Pulmonary artery endothelial cell (primary cell): ENCODE results near the gene SHTN1. TPM values are rescaled to one million over a fixed set of nuclear protein-coding genes. Genes with fewer than 3 reads are reported as not detected.

Source experiments
- DNase-seq: peaks from one replicate; pipeline ENCODE4 v3.0.0-alpha.2; 2011; ENCODE audit warnings: low read depth, low spot score
- total RNA-seq: library from RNA; depleted of rRNA; stranded (reverse); fragments of >200 nt; gene quantifications from 2 replicates; pipeline ENCODE4 v1.2.3, GENCODE V29; 2014

Gene SHTN1
- total RNA-seq, 1 donor from 2014 or later = 3.2 TPM

DNA sequence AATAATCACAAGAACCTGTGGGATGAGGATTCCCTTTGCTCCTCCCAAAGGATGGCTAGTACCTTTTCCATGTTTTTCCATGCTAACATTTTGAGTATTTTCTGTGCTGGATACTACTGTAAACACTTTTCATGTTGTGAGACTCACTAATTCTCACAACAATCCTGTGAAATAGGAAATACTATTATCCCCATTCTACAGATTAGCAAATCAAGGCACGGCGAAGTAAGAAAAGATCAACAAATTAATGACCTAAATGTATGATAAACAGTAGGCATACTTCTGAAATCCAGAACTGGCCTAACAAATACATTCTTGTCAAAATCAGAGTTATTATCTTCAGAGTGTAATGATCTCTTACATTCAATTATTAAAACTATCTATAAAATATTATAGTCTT is 86.4 kb downstream of the SHTN1 start:
- no peak for DNase-seq

DNA sequence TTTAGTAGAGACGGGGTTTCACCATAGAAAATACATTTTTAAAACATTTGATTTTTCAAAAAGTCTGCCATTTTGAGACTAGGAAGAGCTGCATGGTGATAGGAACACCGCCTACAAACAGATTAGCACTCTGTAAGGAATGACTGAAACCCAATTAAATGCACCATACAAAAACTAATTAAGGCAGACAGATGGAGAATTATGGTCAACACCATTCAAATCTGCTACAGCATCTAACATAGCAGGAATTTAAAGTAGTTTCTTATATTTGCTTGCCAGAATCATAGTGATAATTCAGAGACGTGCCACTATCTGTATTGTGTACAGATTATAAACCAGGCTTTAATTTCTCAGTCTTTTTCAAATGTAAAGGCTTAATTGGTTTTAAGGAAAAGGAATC is 87.5 kb downstream of the SHTN1 start:
- no peak for DNase-seq

DNA sequence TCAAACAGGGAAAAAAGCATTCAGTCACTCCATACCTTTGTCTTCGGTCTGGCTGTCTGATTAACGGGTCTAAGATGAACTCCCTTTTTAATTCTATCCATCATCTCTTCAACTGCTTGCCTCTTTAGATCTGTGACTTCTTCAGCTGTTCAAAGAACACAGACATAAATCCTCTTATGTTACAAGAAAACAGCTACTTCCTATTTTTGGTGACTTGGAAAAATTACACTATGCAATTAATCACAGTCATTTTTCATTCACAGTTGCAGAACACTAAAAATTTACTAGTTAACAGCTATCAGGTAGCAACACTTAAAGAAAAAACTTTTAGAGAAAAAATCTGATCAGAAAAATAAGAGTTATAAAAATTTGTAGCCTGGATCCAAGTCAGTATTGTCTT is 89.6 kb downstream of the SHTN1 start:
- DNase-seq = no peak

DNA sequence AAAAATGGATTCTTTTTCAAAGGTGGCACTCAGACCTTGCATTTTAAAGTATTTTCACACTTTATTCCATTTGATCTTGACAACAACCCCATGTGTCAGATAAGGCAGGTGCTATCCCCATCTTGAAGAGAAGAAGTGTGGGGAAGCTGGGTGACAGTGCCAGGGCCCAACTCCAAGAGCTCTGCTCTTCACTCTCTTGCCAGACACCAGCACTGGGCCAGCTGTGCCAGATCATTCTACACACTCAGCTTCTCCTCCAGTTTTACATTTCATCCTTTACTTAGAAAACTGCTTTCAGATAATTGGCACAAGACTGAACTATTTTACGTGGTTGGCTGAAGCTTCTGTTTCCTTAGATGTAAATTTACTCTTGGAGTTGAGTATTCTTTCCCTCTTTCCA is 91.3 kb downstream of the SHTN1 start:
- no peak for DNase-seq

DNA sequence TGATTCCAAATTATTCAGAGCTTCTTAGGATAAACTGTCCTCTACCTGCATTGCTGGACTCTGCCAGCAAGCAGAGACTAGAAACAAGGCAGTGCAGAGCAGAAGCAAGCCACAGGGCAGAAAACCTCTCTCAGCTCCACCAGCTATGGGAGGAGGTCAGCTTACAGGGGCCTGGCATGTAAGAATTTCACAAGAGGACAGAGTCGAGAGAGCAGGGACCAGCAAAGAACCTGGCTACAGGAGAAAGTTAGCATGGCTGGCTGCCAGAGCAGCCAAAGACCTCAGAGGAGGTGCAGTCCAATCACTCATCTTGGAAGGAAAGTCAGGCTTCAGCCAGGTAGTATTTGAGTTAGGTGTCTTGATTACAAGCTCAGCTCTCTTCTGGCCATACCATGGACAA is 92.8 kb downstream of the SHTN1 start:
- no peak for DNase-seq

DNA sequence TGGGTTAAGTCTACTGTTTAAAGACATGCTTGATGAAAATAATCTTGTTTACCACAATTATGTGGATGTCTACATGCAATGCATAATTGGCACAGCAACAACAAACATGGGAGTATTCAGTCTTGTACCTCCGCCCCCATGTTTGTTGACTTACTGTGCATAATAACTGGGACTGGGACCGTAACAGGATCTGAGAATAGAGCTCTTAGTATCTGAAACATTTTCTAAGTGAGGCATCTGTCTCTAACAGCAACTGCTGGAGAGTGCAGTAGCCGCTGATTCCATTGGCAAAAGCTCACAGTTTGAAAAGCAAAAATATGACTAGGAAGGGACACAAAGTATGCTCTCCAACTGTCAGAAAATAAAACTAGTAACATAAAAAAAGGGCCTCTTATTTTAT is 94.1 kb downstream of the SHTN1 start:
- DNase-seq = no peak

DNA sequence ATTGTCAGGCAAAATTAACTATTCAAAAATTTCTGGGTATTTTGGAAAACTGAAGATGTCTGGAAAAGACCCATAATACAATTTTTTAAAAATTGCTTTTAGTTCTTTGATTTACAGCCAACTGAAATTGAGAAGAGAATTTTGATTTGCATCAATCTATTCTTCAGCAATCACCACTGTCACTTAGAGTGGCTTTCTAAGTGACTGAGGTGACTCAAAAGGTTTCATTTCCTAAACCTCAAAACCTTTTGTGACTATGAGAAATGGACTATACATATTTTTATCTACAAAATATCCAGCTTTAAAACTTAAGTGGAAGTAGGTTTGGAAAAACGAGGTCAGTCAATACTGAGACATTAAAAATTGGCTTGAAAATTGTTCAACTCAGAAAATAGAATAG is 95.7 kb downstream of the SHTN1 start:
- DNase-seq = no peak

DNA sequence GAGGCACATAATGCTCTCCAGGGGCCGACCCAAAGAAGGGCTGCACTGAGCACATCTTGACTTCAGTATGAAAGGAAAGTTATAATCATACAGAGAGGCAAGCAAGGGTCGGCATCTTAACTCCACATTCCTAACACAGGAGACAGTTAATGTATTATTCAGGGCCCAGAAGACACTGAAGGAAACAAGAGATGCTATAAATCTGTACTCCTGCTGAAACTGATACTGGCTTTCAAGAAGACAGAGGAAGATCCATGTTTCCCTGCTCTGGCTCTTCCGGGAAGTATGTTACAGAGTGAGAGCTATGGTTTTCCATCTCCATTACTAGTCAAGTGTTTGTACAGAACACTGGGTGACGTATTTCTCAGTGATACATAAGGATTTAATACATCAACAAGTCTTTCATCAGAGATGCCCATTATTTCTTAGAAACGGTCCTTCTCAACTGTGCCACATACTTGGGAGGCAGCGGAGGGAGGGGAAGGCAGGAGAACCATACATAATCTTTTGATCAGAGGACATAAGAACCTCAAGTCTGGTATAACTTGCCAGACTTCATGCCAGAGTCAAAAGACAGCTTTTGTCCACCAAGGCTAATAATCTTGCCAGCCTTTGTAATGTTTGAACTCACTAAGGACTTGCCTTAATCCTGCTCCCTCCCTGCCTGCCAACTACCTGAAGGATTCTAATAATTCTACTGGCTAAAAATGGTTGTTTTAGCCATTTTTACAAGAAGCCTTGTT is 97.6 kb downstream of the SHTN1 start:
- DNase-seq = no peak

DNA sequence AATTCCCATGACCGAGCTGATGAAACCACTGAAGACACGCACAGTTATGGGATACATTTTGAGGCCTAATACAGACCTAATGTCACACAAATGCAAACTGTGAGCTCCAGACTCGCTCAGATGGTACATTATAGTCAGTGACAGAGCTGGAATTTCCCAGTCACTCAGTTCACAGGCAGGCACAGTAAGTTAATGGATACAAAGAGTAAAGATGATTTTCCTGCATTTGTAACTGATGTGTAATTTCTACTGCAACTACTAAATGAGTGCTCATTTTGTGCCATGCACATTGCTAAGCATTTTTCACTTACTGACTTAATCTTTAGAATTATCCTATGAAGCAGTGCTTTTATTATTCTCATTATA is 99.2 kb downstream of the SHTN1 start:
- DNase-seq = no peak

DNA sequence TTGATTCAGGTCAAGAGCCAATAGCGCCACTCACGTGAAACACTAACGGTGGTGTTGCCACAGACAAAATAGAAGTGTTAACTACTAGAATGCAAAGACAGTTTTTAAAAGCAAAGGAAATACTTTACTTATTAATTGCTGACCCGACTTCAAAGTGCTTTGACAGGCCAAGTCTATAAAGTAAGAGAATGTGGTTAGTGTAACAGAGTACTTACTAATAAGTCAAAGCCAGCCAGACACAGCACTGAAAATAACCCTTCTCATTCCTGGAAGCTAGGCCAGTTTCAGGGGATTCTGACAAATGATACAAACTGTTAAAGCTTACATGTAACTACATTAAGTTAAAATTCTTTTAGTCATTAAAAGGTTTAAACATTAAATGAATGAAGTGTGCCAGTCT is 105.4 kb downstream of the SHTN1 start:
- no peak for DNase-seq

DNA sequence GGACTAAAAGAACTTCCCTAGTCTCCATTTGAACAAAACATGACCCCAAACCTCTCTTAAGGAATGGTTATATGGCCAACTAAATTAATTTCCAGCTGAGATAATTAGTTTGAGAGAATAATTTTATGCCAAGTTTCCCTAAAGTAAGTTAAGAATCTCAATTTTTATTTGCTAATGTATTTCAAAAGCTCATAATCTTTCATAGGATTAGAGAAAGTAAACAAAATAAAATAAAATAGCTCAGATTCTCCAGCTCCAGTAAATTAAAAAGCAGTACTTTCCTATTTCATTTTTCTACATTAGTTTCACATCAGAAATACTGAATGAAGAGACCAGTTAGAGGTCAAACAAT is 111.3 kb downstream of the SHTN1 start:
- no peak for DNase-seq

DNA sequence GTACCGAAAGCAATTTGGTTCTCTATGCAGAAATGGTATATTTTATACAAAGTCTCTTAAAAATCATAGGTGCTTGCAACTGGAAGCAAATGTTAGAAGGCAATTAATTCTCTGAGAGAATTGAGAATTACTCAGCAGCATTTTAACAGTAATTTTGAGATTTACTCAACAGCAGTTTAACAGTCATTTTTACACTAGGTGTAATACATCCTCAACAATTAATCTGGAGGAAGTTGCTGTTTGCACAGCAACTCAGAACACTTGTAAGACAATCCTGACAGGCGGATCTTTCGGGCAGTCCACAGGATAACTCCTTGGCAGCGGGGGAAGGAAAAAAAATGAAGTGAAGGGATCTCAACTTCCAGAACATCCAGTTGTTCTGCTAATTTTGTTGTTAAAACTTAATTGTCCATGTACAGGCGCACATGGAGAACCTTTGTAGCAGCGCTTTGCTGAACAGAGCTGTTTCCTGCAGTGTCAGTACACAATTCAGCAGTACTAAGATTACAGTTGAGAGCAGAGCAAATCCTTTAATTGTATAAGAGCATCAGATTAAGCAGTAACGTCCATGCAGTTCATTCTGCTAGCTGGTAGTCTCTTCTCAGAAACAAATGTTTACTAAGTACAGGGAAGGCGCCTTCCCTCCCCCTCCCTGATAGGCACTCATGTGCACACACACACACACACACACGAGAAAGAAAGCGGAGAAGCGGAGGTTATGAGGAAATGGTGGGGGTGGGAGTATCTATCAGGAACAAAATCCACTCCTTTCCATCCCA is 111.9 kb downstream of the SHTN1 start:
- no peak for DNase-seq

DNA sequence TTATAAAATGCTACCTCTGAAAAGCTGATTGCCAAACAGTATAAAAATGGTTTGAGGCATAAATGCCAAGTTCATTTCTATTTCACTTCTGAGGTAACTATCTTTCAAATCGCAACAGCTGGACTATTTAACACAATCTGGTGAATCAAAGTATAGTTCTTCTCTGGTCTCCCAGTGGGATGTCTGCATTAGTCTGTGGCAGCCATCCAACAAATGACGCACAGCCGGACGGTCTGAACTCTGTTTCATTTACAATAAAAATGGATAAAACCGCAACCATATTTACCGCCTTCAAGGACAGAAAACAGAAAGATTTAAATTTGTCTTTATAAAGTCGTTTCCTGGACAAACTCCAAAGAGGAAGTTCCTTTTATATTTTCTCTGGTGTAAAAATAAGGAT is 113.8 kb downstream of the SHTN1 start:
- peak; percentile 33 for DNase-seq

DNA sequence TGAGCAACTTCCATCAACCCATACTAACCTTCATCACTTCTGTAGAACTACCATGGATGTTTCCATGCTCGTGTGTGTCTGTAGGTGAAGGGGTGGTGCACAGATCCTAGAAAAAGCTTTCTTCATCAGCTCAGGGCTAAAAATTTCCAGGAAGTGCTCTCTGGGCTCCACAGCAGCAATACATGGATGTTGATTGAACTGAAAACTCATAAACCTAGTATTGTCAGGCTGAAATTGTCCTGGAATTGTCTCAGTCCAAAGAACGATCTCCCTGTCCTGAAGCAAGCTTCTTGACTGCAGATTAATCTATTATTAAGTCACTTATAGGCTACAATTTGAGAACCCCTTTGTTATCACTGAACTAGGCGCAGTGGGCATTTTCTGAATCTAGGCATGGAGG is 115.9 kb downstream of the SHTN1 start:
- DNase-seq = no peak

DNA sequence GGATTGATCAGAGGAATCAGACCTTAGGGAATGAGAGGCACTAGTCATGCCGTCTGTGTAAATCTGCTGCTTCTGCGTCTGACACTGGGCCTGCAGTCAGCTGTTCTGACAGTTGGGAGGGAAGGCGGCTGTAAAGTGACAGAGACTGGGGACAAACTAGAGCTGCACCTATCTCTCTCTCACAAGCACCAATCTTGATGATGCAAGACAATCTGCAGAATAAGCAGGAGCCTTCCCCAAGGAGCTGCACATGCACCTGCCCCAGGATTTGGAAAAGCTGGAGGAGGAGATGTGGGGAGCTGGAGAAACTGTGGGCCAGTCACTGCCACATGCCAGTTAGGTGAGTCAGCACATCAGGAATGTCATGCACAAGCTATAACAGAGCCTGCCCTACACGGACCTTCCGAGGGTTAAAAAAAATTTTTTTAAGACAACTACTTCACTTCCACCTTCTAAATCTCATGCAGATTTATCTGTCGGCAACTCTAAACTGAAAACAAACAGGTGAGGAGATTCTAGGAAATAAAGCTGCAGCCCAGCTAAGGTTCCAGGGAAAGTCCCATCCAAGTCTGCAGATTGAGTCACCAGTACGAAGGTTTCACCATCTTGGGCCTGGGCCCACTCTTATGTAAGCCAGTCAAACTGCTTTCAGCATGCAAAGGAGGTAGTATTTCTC is 116.5 kb downstream of the SHTN1 start:
- DNase-seq = peak; percentile 22

DNA sequence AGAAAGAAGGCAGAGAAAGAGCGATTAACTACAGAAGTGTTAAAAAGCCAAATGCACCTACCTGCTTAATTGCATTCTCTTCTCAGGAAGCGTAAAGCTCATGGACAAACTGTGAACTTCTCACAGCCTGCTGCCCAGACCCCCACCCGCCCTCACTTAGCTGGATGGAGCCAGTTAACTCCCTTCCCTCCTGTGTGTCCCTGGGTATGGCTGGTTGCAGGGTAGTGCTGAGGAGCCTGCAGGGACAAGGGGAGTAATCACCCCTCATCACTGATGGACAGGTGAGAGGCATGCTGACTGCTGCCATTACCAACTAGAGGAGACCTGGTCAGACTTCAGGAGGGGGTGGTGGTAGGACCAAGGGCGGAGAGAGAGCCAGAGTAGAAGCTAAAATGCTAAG is 118.2 kb downstream of the SHTN1 start:
- no peak for DNase-seq

DNA sequence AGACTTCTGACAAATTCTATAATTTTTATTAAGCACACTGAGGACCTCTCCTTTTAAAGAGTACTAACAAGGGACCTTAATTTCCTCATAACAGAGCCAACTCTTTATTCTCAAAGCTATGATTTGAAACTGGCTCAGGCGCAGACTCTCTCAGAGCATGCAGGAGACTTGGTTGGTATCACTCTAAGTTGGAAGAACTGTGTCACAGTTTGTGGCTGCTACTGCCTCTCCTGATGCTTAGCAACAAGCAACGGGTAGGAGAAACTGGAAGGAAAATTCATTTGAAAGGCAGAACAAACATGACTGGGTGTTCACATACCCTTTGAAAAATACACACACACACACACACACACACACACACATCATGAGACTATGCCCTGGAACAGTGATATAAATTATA is 122.3 kb downstream of the SHTN1 start:
- no peak for DNase-seq

DNA sequence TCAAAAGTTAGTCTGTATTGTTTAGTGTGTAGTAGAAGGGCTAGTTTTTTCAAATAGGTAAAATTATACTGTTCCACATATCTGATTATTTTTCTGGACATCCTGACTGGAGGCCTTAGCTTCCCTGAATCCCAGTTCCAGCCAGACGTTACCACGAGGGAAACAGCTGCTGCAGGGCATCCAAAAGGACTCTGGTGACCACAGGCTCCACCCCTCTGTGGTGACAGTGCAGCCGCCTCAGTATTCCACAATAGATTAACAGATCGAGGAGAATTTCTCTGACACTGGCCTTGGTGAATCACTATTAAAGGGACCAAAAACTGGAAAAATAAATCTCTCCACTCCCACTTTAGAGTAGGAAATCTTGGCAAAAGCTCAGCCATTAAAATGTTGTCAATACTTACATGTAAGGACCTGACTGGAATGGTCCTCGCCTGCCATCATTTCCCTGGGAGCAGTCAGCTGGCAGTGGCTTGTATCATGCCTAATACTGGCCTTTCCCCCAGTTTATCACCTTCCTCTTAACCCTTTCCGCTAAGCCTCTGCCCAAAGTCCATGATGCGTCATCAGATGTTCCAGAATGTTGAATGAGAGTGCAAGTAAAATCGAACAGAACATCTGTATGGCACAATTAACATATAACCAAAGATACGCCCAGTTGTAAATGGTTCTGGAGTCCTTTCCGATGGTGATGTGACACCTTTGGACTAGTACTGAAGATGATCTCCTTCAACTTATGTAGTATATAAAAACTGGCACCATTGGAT is 124.1 kb downstream of the SHTN1 start:
- no peak for DNase-seq

DNA sequence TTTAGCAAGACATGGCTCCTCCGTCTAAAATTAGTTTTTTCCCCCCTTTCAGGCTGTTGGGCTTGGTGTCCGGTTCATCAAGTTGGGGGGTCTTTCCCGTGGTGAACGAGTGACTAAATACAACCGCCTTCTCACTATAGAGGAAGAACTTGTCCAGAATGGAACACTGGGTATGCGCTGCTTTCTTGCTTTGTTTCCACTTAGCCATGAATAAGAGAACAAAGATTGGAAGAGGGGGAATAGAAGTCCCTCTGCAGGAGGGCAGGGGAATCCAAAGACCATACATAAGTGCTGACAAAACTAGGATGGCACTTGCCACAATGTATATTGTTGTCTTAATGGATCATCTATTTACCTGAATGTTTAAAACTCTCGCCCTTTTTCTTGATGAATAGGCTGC is 125.2 kb downstream of the SHTN1 start:
- no peak for DNase-seq

DNA sequence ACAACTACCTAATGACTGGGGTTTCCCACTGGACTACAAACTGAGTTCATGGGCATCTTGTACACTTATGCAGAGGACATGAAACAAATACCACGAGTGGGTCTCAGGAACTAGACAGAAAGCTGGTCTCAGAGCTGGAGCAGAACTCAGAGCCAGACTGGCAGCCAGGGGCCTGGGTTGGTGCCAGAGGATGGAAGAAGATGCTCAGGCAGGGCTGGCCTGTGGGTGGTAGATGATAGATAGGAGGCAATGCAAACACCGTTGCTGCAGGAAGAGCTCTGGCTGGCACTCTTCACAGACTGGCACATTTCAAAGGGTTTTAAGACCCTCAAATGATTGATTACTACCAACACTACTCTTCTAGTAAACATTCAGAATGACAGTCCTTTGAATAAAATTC is 126.9 kb downstream of the SHTN1 start:
- DNase-seq = no peak

DNA sequence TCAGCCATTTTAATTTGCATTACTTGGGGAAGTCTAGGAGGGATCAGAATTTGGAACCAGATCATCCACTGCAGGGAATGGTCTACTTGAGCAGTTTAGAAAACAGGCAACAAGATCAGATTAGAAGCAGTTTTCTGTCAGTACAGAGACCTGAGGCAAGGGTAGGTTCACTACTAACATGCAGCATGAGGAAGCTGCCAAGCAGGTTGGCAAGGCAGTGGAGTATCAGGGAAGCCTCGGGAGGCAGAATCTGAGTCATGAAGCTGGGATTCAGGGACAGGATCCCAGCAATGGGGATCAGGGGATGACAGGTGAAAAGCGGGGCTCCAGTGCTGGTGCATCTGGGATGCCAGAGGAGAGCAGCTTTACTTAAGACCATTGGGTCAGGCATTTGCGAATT is 127.6 kb downstream of the SHTN1 start:
- DNase-seq = no peak

DNA sequence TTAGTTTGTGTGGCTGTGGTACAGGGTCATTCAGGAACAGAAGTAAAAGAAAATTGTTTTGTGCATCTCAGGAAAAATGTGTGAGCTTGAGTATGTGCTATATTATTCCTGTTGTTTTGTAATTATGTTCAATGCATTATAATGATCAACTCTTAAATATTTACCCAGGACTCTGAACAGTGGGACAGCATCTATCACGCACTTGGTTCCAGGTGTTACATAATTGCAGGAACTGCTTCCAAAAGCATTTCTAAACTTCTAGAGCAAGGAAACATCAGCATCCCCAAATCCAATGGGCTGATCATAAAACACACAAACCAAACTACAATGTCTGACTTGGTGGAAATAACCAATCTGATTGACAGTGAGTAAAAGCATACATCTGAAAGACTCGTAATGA is 129.1 kb downstream of the SHTN1 start:
- DNase-seq = no peak
